ENCODE measurements around the gene CLSTN2.

DNA sequence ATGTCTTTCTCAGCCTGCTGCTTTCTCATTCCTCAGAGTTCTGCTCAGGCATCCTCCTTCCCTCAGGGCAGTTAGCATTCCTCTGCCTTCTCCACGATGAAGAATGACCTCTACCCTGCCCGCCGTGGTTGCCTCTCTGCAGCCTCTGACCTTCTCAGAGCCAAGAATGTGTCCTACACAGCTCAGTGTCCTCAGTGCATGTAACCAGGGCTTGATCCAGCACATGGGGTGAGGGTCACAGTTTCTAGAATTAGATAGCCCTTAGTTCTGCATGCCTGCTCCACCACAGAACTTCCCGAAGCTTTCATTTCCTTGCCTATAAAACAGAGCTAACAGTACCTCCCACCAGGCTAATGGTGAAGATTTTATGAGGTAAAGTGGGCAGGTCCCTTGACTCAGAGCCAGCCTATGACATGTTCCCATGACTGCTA, 182.1 kb downstream of the CLSTN2 start:
- TF ChIP-seq POLR2A (IDR thresholded peaks at IDR 0.05; ENCODE audit: low read depth, low read length), result no peak
- no peak for TF ChIP-seq TAF1 (IDR thresholded peaks at IDR 0.05; ENCODE audit: low read depth, low read length)
- TF ChIP-seq SPI1 (IDR thresholded peaks at IDR 0.05; ENCODE audit: low read depth, low read length), result no peak
- TF ChIP-seq POLR2AphosphoS5 (IDR thresholded peaks at IDR 0.05; ENCODE audit: low read depth, low read length), result no peak
